A673 (cell line): ENCODE results near the gene FAM227A. TPM values are rescaled to one million over a fixed set of nuclear protein-coding genes. Genes with fewer than 3 reads are reported as not detected.

ENCODE experiments used
- BruUV-seq: library from RNA; stranded (reverse); fragments of 400-500 nt; replicated peaks from 2 replicates; lab custom pipeline; 2021; lab: Mats Ljungman, UMichigan
- CTCF ChIA-PET: fragments of 300-600 bp; sonication (Branson Sonifier 250); formaldehyde crosslinking; loops from one replicate; lab custom pipeline; 2022; ENCODE audit warnings: antibody characterized with exemption; lab: Charles Lee
- POLR2A ChIA-PET: fragments of 300-600 bp; sonication (Branson Sonifier 250); formaldehyde crosslinking; loops from one replicate; lab custom pipeline; 2022; ENCODE audit warnings: antibody characterized with exemption; ENCODE audit not compliant: low non-redundant PET; lab: Charles Lee
- DNase-seq: peaks from one replicate; pipeline ENCODE4 v3.0.0-alpha.2; 2015; ENCODE audit warnings: low spot score
- H3K27ac ChIP-seq: fragments of 200-600 bp; sonication (generic); 2 replicates; pipeline ENCODE4 v1.5.1; 2016; ENCODE audit warnings: mixed run types, low read depth, mild to moderate bottlenecking, mixed read lengths, antibody characterized with exemption, low read length; ENCODE audit not compliant: poor library complexity, severe bottlenecking
- H3K27me3 ChIP-seq: fragments of 200-600 bp; sonication (generic); replicated peaks from 2 replicates; pipeline ENCODE4 v1.6.1; 2017; ENCODE audit warnings: mixed run types, low read depth, mild to moderate bottlenecking, mixed read lengths, antibody characterized with exemption, low read length; ENCODE audit not compliant: insufficient read depth, poor library complexity
- H3K36me3 ChIP-seq: fragments of 200-600 bp; sonication (generic); 2 replicates; pipeline ENCODE4 v1.6.1; 2016; ENCODE audit warnings: mixed run types, mild to moderate bottlenecking, mixed read lengths, antibody characterized with exemption, low read length; ENCODE audit not compliant: insufficient read depth, poor library complexity, severe bottlenecking
- H3K4me1 ChIP-seq: fragments of 200-600 bp; sonication (generic); 2 replicates; pipeline ENCODE4 v1.6.1; 2017; ENCODE audit warnings: mixed run types, mild to moderate bottlenecking, mixed read lengths, antibody characterized with exemption, low read length; ENCODE audit not compliant: insufficient read depth, poor library complexity, severe bottlenecking
- H3K4me3 ChIP-seq: fragments of 200-600 bp; sonication (generic); 2 replicates; pipeline ENCODE4 v1.5.1; 2016; ENCODE audit warnings: low read depth, mixed run types, mild to moderate bottlenecking, mixed read lengths, low read length; ENCODE audit not compliant: poor library complexity, severe bottlenecking
- H3K9me3 ChIP-seq: fragments of 200-600 bp; sonication (generic); 2 replicates; pipeline ENCODE4 v1.6.1; 2016; ENCODE audit warnings: mixed run types, low read depth, mild to moderate bottlenecking, mixed read lengths, antibody characterized with exemption, low read length; ENCODE audit not compliant: poor library complexity, severe bottlenecking
- CTCF ChIP-seq: fragments of 300-800, 200-600 bp; sonication (generic); conservative IDR thresholded peaks from 2 replicates; pipeline ENCODE4 v1.5.1; 2017; ENCODE audit warnings: low read depth, mild to moderate bottlenecking, antibody characterized with exemption, low read length, moderate library complexity, mixed read lengths
- EZH2 ChIP-seq: fragments of 200-600 bp; sonication (generic); IDR thresholded peaks from 2 replicates; pipeline ENCODE4 v1.6.1; 2017; ENCODE audit warnings: borderline replicate concordance, low read depth, mild to moderate bottlenecking, mixed read lengths, antibody characterized with exemption, low read length; ENCODE audit not compliant: poor library complexity, severe bottlenecking
- intact Hi-C: fragments of 100-400 bp; cut with micrococcal nuclease; formaldehyde crosslinking; loops from one replicate; pipeline ENCODE4 v1.10.0; 2022; ENCODE audit not compliant: unreplicated experiment
- total RNA-seq: library from RNA; stranded (reverse); gene quantifications from 2 replicates; pipeline ENCODE4 v1.2.3, GENCODE V29; 2021

Gene FAM227A
- total RNA-seq, 1 experiment from 2014 or later, result 3.8 TPM

GRCh38 chr22:38613588-38613987, 42.6 kb downstream of the FAM227A start:
- Histone ChIP-seq H3K4me1 (no peaks in the 10 kb centered on the region), H3K27me3 (no peaks in the 10 kb centered on the region), H3K9me3 (no peaks in the 10 kb centered on the region), H3K4me3 (no peak overlapping the region), H3K27ac (no peak overlapping the region), H3K36me3 (no peaks in the 10 kb centered on the region)
- no peak for DNase-seq
- CTCF ChIA-PET, result no interaction called here
- POLR2A ChIA-PET, result no interaction called here
- BruUV-seq, result no TSS peak
- intact Hi-C loops, result no loop called here
- TF ChIP-seq CTCF (no peak), EZH2 (no peak)

GRCh38 chr22:38612217-38613006, 43.8 kb downstream of the FAM227A start:
- H3K36me3 ChIP-seq, result no peaks in the 10 kb centered on the region
- no peak overlapping the region for H3K4me3 ChIP-seq
- BruUV-seq, result no TSS peak
- H3K27ac ChIP-seq, result no peak overlapping the region
- DNase-seq, result no peak
- CTCF ChIA-PET, result no interaction called here
- POLR2A ChIA-PET, result interaction anchor here (0.6 kb wide), 1 partner anchor 9 kb away, joined by 4 read pairs; no protein-coding TSS in a partner anchor
- no peaks in the 10 kb centered on the region for H3K9me3 ChIP-seq
- TF ChIP-seq EZH2, result no peak
- no peak for TF ChIP-seq CTCF
- intact Hi-C loops, result no loop called here
- H3K27me3 ChIP-seq, result no peaks in the 10 kb centered on the region
- H3K4me1 ChIP-seq, result no peaks in the 10 kb centered on the region

- DNase-seq, result no peak
- Histone ChIP-seq H3K9me3 (no peaks in the 10 kb centered on the region), H3K36me3 (no peaks in the 10 kb centered on the region), H3K4me1 (no peaks in the 10 kb centered on the region), H3K27ac (no peak overlapping the region), H3K27me3 (no peaks in the 10 kb centered on the region), H3K4me3 (no peak overlapping the region)
- BruUV-seq, result no TSS peak
- CTCF ChIA-PET, result no interaction called here
- intact Hi-C loops, result no loop called here
- TF ChIP-seq EZH2 (no peak), CTCF (no peak)
- POLR2A ChIA-PET, result interaction anchor here (0.6 kb wide), 1 partner anchor 10 kb away, joined by 4 read pairs; no protein-coding TSS in a partner anchor
Observed at GRCh38 chr22:38611559-38611958, 44.6 kb downstream of the FAM227A start.
